Heart left ventricle (tissue), 16 donors: ENCODE measurements around the gene NOP9. TPM values are rescaled to one million over a fixed set of nuclear protein-coding genes. Genes with fewer than 3 reads are reported as not detected.

ENCODE experiments used
- ATAC-seq, 4 donors: fragments of 200-7000 bp; cut with Tn5 transposase; one replicate each; pipeline ENCODE4 v1.9.1; 2020 to 2022; ENCODE audit warnings: moderate library complexity in 4 of 4, mild to moderate bottlenecking in 3 of 4, moderate number of reproducible peaks in 1 of 4
- DNase-seq, 5 donors: peaks; one replicate each; pipeline ENCODE4 v3.0.0-alpha.2; 2020
- H3K27ac ChIP-seq, 12 donors: fragments of 200-600 bp; sonication (generic) in 4 of 12; one replicate each; pipeline versions ENCODE4 v1.5.0 to v1.8.0; 2016 to 2022; ENCODE audit warnings: mild to moderate bottlenecking in 2 of 12
- H3K27me3 ChIP-seq, 9 donors: fragments of 200-600 bp; sonication (generic) in 2 of 9; one replicate each; pipeline versions ENCODE4 v1.5.1 to v1.8.0; 2016 to 2022; ENCODE audit warnings: mild to moderate bottlenecking in 3 of 9
- H3K36me3 ChIP-seq, 9 donors: fragments of 200-600 bp; sonication (generic) in 2 of 9; one replicate each; pipeline versions ENCODE4 v1.5.0 to v1.8.0; 2018 to 2022; ENCODE audit warnings: mild to moderate bottlenecking in 2 of 9
- H3K4me1 ChIP-seq, 12 donors: fragments of 200-600 bp; sonication (generic) in 4 of 12; one replicate each; pipeline versions ENCODE4 v1.5.0 to v1.8.0; 2016 to 2022; ENCODE audit warnings: mild to moderate bottlenecking in 3 of 12
- H3K4me3 ChIP-seq, 12 donors: fragments of 200-600 bp; sonication (generic) in 4 of 12; one replicate each; pipeline versions ENCODE4 v1.5.0 to v1.8.0; 2017 to 2022; ENCODE audit warnings: mild to moderate bottlenecking in 9 of 12, moderate library complexity in 4 of 12
- H3K9me3 ChIP-seq, 12 donors: fragments of 200-600 bp; sonication (generic) in 4 of 12; one replicate each; pipeline versions ENCODE4 v1.5.0 to v1.8.0; 2016 to 2022; ENCODE audit warnings: mild to moderate bottlenecking in 1 of 12
- CTCF ChIP-seq, 12 donors: fragments of 200-600 bp; sonication (generic) in 4 of 12; IDR thresholded peaks; one replicate each; pipeline versions ENCODE4 v1.5.0 to v1.8.0; 2018 to 2022; ENCODE audit warnings: antibody characterized with exemption in 12 of 12, mild to moderate bottlenecking in 5 of 12
- POLR2A ChIP-seq, 2 donors: fragments of 450-650 bp; IDR thresholded peaks; one replicate each; pipeline ENCODE4 v1.6.1; 2017; ENCODE audit warnings: antibody characterized with exemption in 2 of 2, mild to moderate bottlenecking in 2 of 2, moderate library complexity in 2 of 2
- WGBS, 4 donors: extraction: QIAGEN DNeasy Blood & Tissue Kit in 2 of 4; methylation state at CpG; one replicate each; pipeline versions ENCODE4 v1.1.5 to v1.1.7; 2013 to 2018; 5-methylcytosine and 5-hydroxymethylcytosine counted together
- intact Hi-C, 10 donors: fragments of 100-400 bp; cut with DNase I; formaldehyde crosslinking; loops; one replicate each; pipeline versions ENCODE4 v1.11.1 to v1.14.2; 2022
- polyA plus RNA-seq, 2 donors: library from polyadenylated mRNA; stranded (reverse); fragments of 200-250 nt; gene quantifications; one replicate each; pipeline ENCODE4 v1.2.3, GENCODE V29; 2013
- total RNA-seq, 9 donors: library from RNA; depleted of rRNA in 2 of 9; stranded (reverse); fragments of >200 nt in 2 of 9; fragmentation: NEBNext Ultra II Directional in 3 of 9; extraction: Animal tissue kit (Norgen Biotek cat#: 25700) in 3 of 9; gene quantifications; one replicate each; pipeline versions ENCODE4 v1.1.0 to v1.2.4, GENCODE V29; 2016 to 2023
- donor health status: ischemic (EF 13 %, LVEDD 7.1; RV severe dilation, severe dysfunction).
- donor health status: healthy with polysubstance abuse.
- donor health status: DM: no; HTN: yes; CAD: no.
- donor health status: DM: no; HTN: no; CAD: no.
- donor health status: ischemic (EF 25% LVEDD 6.9; RV normal size, moderate dysfunction).
- donor health status: ischemic (EF 25% LVEDD 5.7; RV mildly dilated, moderate dysfunction).
- donor health status: healthy.
- donor health status: DM: yes; HTN: yes; CAD: no.
- donor health status: ischemic (EF 35%, LVEDD 5.7; RV mildly dilated, moderate dysfunction).
- donor health status: nonischemic (EF 11% LVEDD 7.7; RV severe dilation, severe dysfunction).
- donor health status: DM: yes; HTN: yes; CAD: no.
- donor health status: PGD.
- donor health status: ischemic (EF 29% LVEDD 5.4; RV normal size, mild dysfunction).
- donor health status: nonischemic (EF 23%, LVEDD 6.1; RV moderate dilation, normal function).

Gene NOP9
- total and polyA plus RNA-seq, 11 donors = 13.5 to 34.0 (median 27.8) TPM

- Histone ChIP-seq H3K36me3 (peaks cover 0 to 75% (median 58%) of the 10 kb centered on the region in 9 donors), H3K9me3 (no peaks in the 10 kb centered on the region), H3K4me1 (peaks cover 0 to 21% (median 5%) of the 10 kb centered on the region in 12 donors), H3K27ac (no peak overlapping the region), H3K4me3 (no peak overlapping the region), H3K27me3 (no peaks in the 10 kb centered on the region)
- 95 to 98% (median 97%) methylated on average over 2 of the region's 2 CpGs for WGBS, 4 donors
- intact Hi-C loops = no loop called here
- DNase-seq = no peak
- ATAC-seq = no peak
- TF ChIP-seq CTCF (IDR thresholded peaks at IDR 0.05) = no peak
- no peak for TF ChIP-seq POLR2A (IDR thresholded peaks at IDR 0.05)
These were observed 6.1 kb upstream of the NOP9 start for GRCh38 chr14:24293525-24293924.

GRCh38 chr14:24296341-24297157 lies 3.1 kb upstream of the NOP9 start:
- WGBS, 4 donors = 57 to 65% (median 64%) methylated on average over 12 of the region's 12 CpGs
- TF ChIP-seq CTCF (IDR thresholded peaks at IDR 0.05) (peak; percentile 64 to 81 (median 74)), POLR2A (IDR thresholded peaks at IDR 0.05) (no peak)
- ATAC-seq (peak; percentile 60 to 68 (median 62)), DNase-seq (peak; percentile 54 to 73 (median 62))
- no peak overlapping the region for H3K4me3 ChIP-seq
- H3K27ac ChIP-seq = peak overlapping the region in 1 of 12 donors; percentile 42
- H3K9me3 ChIP-seq = no peaks in the 10 kb centered on the region
- peaks cover 0 to 40% (median 24%) of the 10 kb centered on the region in 12 donors for H3K4me1 ChIP-seq
- no peaks in the 10 kb centered on the region for H3K27me3 ChIP-seq
- peaks cover 0 to 52% (median 41%) of the 10 kb centered on the region in 9 donors for H3K36me3 ChIP-seq
- intact Hi-C loops = loop anchor here in 8 of 10 donors (1.0 to 5.0 kb wide), 3 partner anchors 53 to 239 kb away; partner anchors contain the start of gene TINF2 (in 5 of the 8)

GRCh38 chr14:24297190-24297964 lies 2.3 kb upstream of the NOP9 start:
- 55 to 66% (median 60%) methylated on average over 5 of the region's 5 CpGs for WGBS, 4 donors
- Histone ChIP-seq H3K36me3 (peaks cover 0 to 52% (median 41%) of the 10 kb centered on the region in 9 donors), H3K4me1 (peaks cover 0 to 40% (median 24%) of the 10 kb centered on the region in 12 donors), H3K27ac (peak overlapping the region in 1 of 12 donors; percentile 1), H3K27me3 (no peaks in the 10 kb centered on the region), H3K4me3 (no peak overlapping the region), H3K9me3 (no peaks in the 10 kb centered on the region)
- no peak for ATAC-seq
- TF ChIP-seq POLR2A (IDR thresholded peaks at IDR 0.05) (no peak), CTCF (IDR thresholded peaks at IDR 0.05) (peak in 6 of 12 donors; percentile 6 to 35 (median 16))
- intact Hi-C loops = loop anchor here in 7 of 10 donors (1.0 to 5.0 kb wide), 3 partner anchors 54 to 240 kb away; partner anchors contain the start of gene TINF2 (in 5 of the 7)
- DNase-seq = no peak
